ENCODE results near the gene ASIC4.

ASIC4 gene

DNA sequence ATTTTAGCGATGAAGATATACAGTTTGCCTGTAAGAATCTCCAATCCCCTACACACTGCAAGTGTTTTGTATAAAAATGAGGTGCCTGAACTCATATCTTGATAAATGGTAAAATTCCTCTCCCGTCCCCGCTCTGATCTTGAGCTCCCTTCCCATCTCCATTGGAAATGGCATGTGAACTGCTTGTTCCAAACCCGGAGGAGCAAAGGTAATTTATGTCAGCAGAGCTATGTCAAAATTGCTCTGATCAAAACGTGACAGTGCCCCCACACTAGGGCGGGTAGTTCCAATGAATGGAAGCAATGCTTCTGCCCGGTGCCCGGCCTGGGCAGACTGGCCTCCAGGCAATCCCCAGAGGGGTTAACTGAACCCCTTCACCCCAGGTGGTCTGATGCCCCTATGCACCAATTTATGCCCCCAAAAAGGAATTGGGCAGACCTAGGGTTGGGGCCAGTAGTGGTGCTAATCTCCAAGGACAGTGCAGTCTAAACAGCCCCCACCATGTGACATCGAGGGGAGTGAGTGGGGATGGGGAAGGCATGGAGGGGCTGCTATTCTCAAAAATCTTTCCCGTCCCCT lies 19.2 kb upstream of the ASIC4 start:
- no peak for DNase-seq
- no peak for TF ChIP-seq CTCF (IDR thresholded peaks at IDR 0.05; ENCODE audit: low read depth, low read length)
- peaks cover 3% of the 10 kb centered on the region; the same call in 1 of the 2 replicates for H3K36me3 ChIP-seq
- peaks cover 30% of the 10 kb centered on the region for H3K4me1 ChIP-seq
- no peaks in the 10 kb centered on the region; the same call in 1 of the 2 replicates for H3K9me3 ChIP-seq
- H3K4me3 ChIP-seq (ENCODE audit: low read depth, low read length), result no peak overlapping the region
- H3K27me3 ChIP-seq, result no peaks in the 10 kb centered on the region

DNA sequence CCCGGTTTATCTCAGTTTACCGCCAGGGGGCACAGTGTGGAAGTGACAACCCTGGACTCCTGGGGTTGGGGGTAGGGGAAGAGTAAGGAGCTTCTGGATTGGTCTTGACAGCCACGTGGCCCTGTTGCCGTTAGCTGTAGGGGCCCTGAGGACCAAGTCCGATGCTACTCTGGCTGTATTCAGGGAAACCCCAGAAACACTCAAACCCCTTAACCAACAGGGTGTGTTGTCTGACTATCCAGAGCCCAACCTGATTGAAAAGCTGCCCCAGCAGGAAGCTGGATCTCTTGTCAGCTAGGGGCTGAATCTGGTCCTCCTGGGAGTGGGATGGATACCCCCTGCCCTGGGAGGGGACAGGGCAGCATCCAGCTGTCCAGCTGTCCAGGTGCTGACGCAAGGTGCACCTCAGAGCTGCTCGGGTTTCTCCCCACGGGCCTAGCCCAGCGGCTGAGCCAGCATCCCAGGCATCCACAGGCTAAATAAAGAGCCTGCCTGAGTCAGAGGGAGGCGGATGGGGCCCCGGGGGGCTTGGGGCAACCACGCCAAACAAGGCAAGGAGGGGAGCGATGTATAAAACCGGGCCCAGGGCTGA lies 18.7 kb upstream of the ASIC4 start:
- TF ChIP-seq CTCF (IDR thresholded peaks at IDR 0.05; ENCODE audit: low read depth, low read length), result peak; percentile 90
- Histone ChIP-seq H3K36me3 (peaks cover 2% of the 10 kb centered on the region; the same call in 1 of the 2 replicates), H3K4me1 (peaks cover 34% of the 10 kb centered on the region), H3K4me3 (ENCODE audit: low read depth, low read length) (no peak overlapping the region), H3K9me3 (no peaks in the 10 kb centered on the region; the same call in 1 of the 2 replicates), H3K27me3 (no peaks in the 10 kb centered on the region)
- DNase-seq, result peak; percentile 89

GRCh38 chr2:219496247-219496824 lies 17.9 kb upstream of the ASIC4 start:
- no peak for DNase-seq
- H3K27me3 ChIP-seq, result no peaks in the 10 kb centered on the region
- no peak for TF ChIP-seq CTCF (IDR thresholded peaks at IDR 0.05; ENCODE audit: low read depth, low read length)

GRCh38 chr2:219496825-219497494 lies 17.3 kb upstream of the ASIC4 start:
- no peaks in the 10 kb centered on the region; the same call in 1 of the 2 replicates for H3K9me3 ChIP-seq
- no peak for TF ChIP-seq CTCF (IDR thresholded peaks at IDR 0.05; ENCODE audit: low read depth, low read length)
- no peak overlapping the region for H3K4me3 ChIP-seq (ENCODE audit: low read depth, low read length)
- peaks cover 38% of the 10 kb centered on the region for H3K4me1 ChIP-seq
- no peak for DNase-seq
- H3K36me3 ChIP-seq, result no peaks in the 10 kb centered on the region
- H3K27me3 ChIP-seq, result no peaks in the 10 kb centered on the region

More at GRCh38 chr2:219496247-219496824, 17.9 kb upstream of the ASIC4 start:
- Histone ChIP-seq H3K36me3 (no peaks in the 10 kb centered on the region), H3K9me3 (no peaks in the 10 kb centered on the region; the same call in 1 of the 2 replicates), H3K4me3 (ENCODE audit: low read depth, low read length) (no peak overlapping the region), H3K4me1 (peaks cover 34% of the 10 kb centered on the region)

DNA sequence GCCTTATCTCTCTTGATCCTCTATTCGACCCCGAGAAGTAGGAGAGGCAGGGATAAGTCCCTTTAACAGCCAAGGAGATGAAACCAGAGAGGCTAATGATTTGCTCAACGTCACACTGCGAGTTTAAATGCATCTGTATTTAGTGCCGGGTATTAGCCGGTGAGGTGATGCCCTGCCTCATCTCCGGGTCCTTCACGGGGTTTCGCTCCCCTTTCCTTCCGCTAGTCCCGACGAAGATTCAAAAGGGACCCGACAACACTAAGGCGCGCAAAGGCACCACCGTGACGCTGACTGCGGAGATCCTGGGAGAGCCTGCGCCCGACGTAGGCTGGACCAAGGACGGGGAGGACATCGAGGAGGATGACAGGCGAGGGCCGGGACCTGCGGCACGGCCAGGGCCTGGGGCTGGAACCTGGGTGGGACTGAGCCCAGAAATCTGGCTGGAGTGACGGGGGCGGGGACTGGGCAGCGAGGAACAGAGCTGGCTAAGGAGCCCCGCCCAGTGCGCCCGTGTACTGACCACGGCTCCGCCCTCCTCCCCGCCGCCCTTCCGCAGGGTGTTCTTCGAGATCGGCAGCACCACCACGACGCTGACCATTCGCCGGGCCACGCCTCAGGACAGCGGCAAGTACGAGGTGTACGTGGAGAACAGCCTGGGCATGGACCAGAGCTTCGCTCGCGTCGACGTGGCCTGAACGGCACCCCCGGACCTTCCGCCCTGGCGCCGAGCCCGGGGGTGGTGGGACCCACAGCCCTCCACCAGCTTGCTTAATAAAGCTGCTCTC lies 16.6 kb upstream of the ASIC4 start:
- no peaks in the 10 kb centered on the region for H3K36me3 ChIP-seq
- peak; percentile 80 for DNase-seq
- no peaks in the 10 kb centered on the region for H3K27me3 ChIP-seq
- TF ChIP-seq CTCF (IDR thresholded peaks at IDR 0.05; ENCODE audit: low read depth, low read length), result no peak
- peak overlapping the region; percentile 72 for H3K4me3 ChIP-seq (ENCODE audit: low read depth, low read length)
- peaks cover 46% of the 10 kb centered on the region for H3K4me1 ChIP-seq
- no peaks in the 10 kb centered on the region; the same call in 1 of the 2 replicates for H3K9me3 ChIP-seq
